Measurements from ENCODE around the gene USP10.

- no peak for TF ChIP-seq POLR2A (IDR thresholded peaks at IDR 0.05)
- TF ChIP-seq, protein P1, sequence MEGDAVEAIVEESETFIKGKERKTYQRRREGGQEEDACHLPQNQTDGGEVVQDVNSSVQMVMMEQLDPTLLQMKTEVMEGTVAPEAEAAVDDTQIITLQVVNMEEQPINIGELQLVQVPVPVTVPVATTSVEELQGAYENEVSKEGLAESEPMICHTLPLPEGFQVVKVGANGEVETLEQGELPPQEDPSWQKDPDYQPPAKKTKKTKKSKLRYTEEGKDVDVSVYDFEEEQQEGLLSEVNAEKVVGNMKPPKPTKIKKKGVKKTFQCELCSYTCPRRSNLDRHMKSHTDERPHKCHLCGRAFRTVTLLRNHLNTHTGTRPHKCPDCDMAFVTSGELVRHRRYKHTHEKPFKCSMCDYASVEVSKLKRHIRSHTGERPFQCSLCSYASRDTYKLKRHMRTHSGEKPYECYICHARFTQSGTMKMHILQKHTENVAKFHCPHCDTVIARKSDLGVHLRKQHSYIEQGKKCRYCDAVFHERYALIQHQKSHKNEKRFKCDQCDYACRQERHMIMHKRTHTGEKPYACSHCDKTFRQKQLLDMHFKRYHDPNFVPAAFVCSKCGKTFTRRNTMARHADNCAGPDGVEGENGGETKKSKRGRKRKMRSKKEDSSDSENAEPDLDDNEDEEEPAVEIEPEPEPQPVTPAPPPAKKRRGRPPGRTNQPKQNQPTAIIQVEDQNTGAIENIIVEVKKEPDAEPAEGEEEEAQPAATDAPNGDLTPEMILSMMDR (IDR thresholded peaks at IDR 0.05) = no peak
- no peak for TF ChIP-seq EP300 (IDR thresholded peaks at IDR 0.05)
These were observed 117.4 kb downstream of the USP10 start for GRCh38 chr16:84817206-84817605.

Data from tibial nerve (tissue), 4 donors.